PC-3 (cell line): ENCODE measurements around the gene NKAIN2. TPM values are rescaled to one million over a fixed set of nuclear protein-coding genes. Genes with fewer than 3 reads are reported as not detected.

Experiments used
- ATAC-seq: fragments of 200-7000 bp; cut with Tn5 transposase; 2 replicates; pipeline ENCODE4 v1.9.1; 2020; ENCODE audit warnings: mild to moderate bottlenecking, moderate library complexity
- BruUV-seq: library from RNA; stranded (reverse); fragments of 400-500 nt; replicated peaks from 2 replicates; lab custom pipeline; 2021; lab: Mats Ljungman, UMichigan
- CTCF ChIA-PET: fragments of 300-600 bp; sonication (Branson Sonifier 250); formaldehyde crosslinking; loops from one replicate; lab custom pipeline; 2022; ENCODE audit warnings: antibody characterized with exemption; lab: Charles Lee
- POLR2A ChIA-PET: fragments of 300-600 bp; sonication (Branson Sonifier 250); formaldehyde crosslinking; loops from one replicate; lab custom pipeline; 2022; ENCODE audit warnings: antibody characterized with exemption; ENCODE audit not compliant: unreplicated experiment; lab: Charles Lee
- DNase-seq: peaks from one replicate; pipeline ENCODE4 v3.0.0-alpha.2; 2015
- H2AFZ ChIP-seq: fragments of 300-600 bp; sonication (generic); 2 replicates; pipeline ENCODE4 v1.6.0; 2016; ENCODE audit warnings: antibody characterized with exemption, low read length
- H3F3A ChIP-seq: fragments of 300-600 bp; sonication (generic); one replicate; pipeline ENCODE4 v1.6.0; 2017; ENCODE audit warnings: antibody characterized with exemption, low read length, control low read depth, mild to moderate bottlenecking; ENCODE audit not compliant: unreplicated experiment
- H3K27ac ChIP-seq: fragments of 300-600 bp; sonication (generic); 2 replicates; pipeline ENCODE4 v1.5.1; 2016; ENCODE audit warnings: mild to moderate bottlenecking, low read length
- H3K27me3 ChIP-seq: fragments of 300-600 bp; sonication (generic); 2 replicates; pipeline ENCODE4 v1.6.1; 2016; ENCODE audit warnings: low read length, mixed read lengths
- H3K36me3 ChIP-seq: fragments of 300-600 bp; sonication (generic); 2 replicates; pipeline ENCODE4 v1.6.1; 2016; ENCODE audit warnings: low read depth, mixed run types, low read length, mixed read lengths
- H3K4me1 ChIP-seq: fragments of 300-600 bp; sonication (generic); 2 replicates; pipeline ENCODE4 v1.5.1; 2016; ENCODE audit warnings: low read length; ENCODE audit not compliant: insufficient read depth
- H3K4me2 ChIP-seq: fragments of 300-600 bp; sonication (generic); 2 replicates; pipeline ENCODE4 v1.6.0; 2016; ENCODE audit warnings: low read length
- H3K4me3 ChIP-seq: fragments of 300-600 bp; sonication (generic); 2 replicates; pipeline ENCODE4 v1.5.1; 2016; ENCODE audit warnings: mild to moderate bottlenecking, low read length, mixed read lengths
- H3K79me2 ChIP-seq: fragments of 300-600 bp; sonication (generic); 2 replicates; pipeline ENCODE4 v1.6.1; 2017; ENCODE audit warnings: low read length, mixed read lengths
- H3K9ac ChIP-seq: fragments of 300-600 bp; sonication (generic); 2 replicates; pipeline ENCODE4 v1.6.0; 2016; ENCODE audit warnings: mild to moderate bottlenecking, low read length
- H3K9me2 ChIP-seq: fragments of 300-600 bp; sonication (generic); replicated peaks from 2 replicates; pipeline ENCODE4 v1.6.1; 2016; ENCODE audit warnings: mixed run types, low read length, mixed read lengths
- H3K9me3 ChIP-seq: fragments of 300-600 bp; sonication (generic); 2 replicates; pipeline ENCODE4 v1.6.1; 2016; ENCODE audit warnings: low read length, mixed read lengths
- H4K20me1 ChIP-seq: fragments of 300-600 bp; sonication (generic); 2 replicates; pipeline ENCODE4 v1.6.1; 2016; ENCODE audit warnings: low read length, mixed read lengths
- EZH2 ChIP-seq: fragments of 300-600 bp; sonication (generic); IDR thresholded peaks from one replicate; pipeline ENCODE4 v1.6.1; 2017; ENCODE audit warnings: antibody characterized with exemption, mild to moderate bottlenecking, low read length; ENCODE audit not compliant: unreplicated experiment
- EZH2phosphoT487 ChIP-seq: fragments of 300-600 bp; sonication (generic); IDR thresholded peaks from 2 replicates; pipeline ENCODE4 v1.6.1; 2018; ENCODE audit warnings: mild to moderate bottlenecking, antibody characterized with exemption, low read length, borderline replicate concordance
- intact Hi-C: fragments of 100-400 bp; cut with micrococcal nuclease; formaldehyde crosslinking; loops from 2 replicates; pipeline ENCODE4 v1.9.0; 2023
- total RNA-seq: library from RNA; depleted of rRNA; stranded (reverse); fragments of >200 nt; gene quantifications from 2 replicates; pipeline ENCODE4 v1.2.3, GENCODE V29; 2014
- TF ChIP-seq, protein P1 (sequence below): fragments of 300-600 bp; sonication (generic); conservative IDR thresholded peaks from 2 replicates; pipeline ENCODE4 v1.5.1; 2017; ENCODE audit warnings: antibody characterized with exemption, low read depth, mild to moderate bottlenecking, low read length

The NKAIN2 gene
- total RNA-seq, 1 experiment from 2014 or later, result not detected

DNA sequence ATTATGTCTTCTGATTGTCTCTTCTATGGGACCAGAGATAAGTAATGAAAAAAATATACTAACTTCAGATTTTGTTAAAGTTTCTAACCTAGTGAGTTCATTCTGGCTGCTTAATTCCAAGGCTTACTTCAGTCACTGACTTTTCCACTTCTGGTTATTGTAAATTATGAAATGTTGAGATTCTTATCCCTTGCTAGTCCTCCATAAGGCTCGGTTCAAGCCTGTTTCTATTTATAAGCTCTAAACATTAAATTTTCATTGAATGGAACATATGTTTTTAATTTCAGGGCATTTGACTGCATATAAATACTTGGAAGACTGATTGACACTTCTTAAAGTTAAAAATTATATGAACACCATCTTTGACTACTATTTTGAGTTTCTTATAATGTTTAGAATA, 23.6 kb upstream of the NKAIN2 start:
- H3K4me1 ChIP-seq, result no peaks in the 10 kb centered on the region
- no peaks in the 10 kb centered on the region for H3K9me3 ChIP-seq
- intact Hi-C loops, result no loop called here
- no peaks in the 10 kb centered on the region for H3K79me2 ChIP-seq
- H3K4me3 ChIP-seq, result no peak overlapping the region
- CTCF ChIA-PET, result no interaction called here
- H3K36me3 ChIP-seq, result no peaks in the 10 kb centered on the region
- TF ChIP-seq EZH2phosphoT487, result no peak
- TF ChIP-seq EZH2, result no peak
- TF ChIP-seq, protein P1, sequence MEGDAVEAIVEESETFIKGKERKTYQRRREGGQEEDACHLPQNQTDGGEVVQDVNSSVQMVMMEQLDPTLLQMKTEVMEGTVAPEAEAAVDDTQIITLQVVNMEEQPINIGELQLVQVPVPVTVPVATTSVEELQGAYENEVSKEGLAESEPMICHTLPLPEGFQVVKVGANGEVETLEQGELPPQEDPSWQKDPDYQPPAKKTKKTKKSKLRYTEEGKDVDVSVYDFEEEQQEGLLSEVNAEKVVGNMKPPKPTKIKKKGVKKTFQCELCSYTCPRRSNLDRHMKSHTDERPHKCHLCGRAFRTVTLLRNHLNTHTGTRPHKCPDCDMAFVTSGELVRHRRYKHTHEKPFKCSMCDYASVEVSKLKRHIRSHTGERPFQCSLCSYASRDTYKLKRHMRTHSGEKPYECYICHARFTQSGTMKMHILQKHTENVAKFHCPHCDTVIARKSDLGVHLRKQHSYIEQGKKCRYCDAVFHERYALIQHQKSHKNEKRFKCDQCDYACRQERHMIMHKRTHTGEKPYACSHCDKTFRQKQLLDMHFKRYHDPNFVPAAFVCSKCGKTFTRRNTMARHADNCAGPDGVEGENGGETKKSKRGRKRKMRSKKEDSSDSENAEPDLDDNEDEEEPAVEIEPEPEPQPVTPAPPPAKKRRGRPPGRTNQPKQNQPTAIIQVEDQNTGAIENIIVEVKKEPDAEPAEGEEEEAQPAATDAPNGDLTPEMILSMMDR, result no peak
- no peak overlapping the region for H3K9ac ChIP-seq
- no peaks in the 10 kb centered on the region for H3K27me3 ChIP-seq
- no peak overlapping the region for H2AFZ ChIP-seq
- POLR2A ChIA-PET, result no interaction called here
- no peaks in the 10 kb centered on the region for H3F3A ChIP-seq
- no TSS peak for BruUV-seq
- no peak overlapping the region for H3K4me2 ChIP-seq
- H3K9me2 ChIP-seq, result no peaks in the 10 kb centered on the region
- no peaks in the 10 kb centered on the region for H4K20me1 ChIP-seq
- no peak for ATAC-seq
- DNase-seq, result no peak
- no peak overlapping the region for H3K27ac ChIP-seq

DNA sequence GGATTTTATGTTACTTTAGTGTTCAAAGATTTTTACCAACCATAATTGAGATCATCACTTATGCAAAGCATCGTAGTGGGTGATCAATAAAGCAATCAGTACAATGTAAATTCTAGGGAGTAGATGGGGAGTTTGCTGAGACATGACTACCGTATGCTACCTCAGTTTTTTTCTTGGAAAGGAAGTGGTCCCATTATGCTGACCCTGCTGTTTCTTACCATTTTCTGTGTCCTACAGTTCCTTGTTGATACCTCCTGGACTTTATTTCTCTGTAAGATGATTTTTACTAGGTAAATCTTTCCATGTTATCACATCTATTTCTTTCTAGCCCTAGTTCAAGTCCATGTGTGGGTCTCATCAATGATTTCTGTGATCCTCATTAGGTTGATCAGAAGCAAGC, 19.3 kb upstream of the NKAIN2 start:
- TF ChIP-seq EZH2 (no peak), EZH2phosphoT487 (no peak)
- TF ChIP-seq, protein P1, result no peak
- Histone ChIP-seq H3K27me3 (no peaks in the 10 kb centered on the region), H3K4me3 (no peak overlapping the region), H3K36me3 (no peaks in the 10 kb centered on the region), H3K4me2 (no peak overlapping the region), H3K9me2 (no peaks in the 10 kb centered on the region), H3K4me1 (no peaks in the 10 kb centered on the region), H3K27ac (no peak overlapping the region), H3K9me3 (no peaks in the 10 kb centered on the region), H3K79me2 (no peaks in the 10 kb centered on the region), H2AFZ (no peak overlapping the region), H3F3A (no peaks in the 10 kb centered on the region), H3K9ac (no peak overlapping the region), H4K20me1 (no peaks in the 10 kb centered on the region)
- no peak for ATAC-seq
- ChIA-PET CTCF (no interaction called here), POLR2A (no interaction called here)
- intact Hi-C loops, result no loop called here
- no TSS peak for BruUV-seq
- no peak for DNase-seq

GRCh38 chr6:123785039-123785438, 18.6 kb upstream of the NKAIN2 start:
- no peak for ATAC-seq
- DNase-seq, result no peak
- H3K9ac ChIP-seq, result no peak overlapping the region
- no peaks in the 10 kb centered on the region for H3K79me2 ChIP-seq
- CTCF ChIA-PET, result no interaction called here
- intact Hi-C loops, result no loop called here
- H3K4me1 ChIP-seq, result no peaks in the 10 kb centered on the region
- H3K27ac ChIP-seq, result no peak overlapping the region
- H3K9me2 ChIP-seq, result no peaks in the 10 kb centered on the region
- H3K4me2 ChIP-seq, result no peak overlapping the region
- no peaks in the 10 kb centered on the region for H4K20me1 ChIP-seq
- H3K36me3 ChIP-seq, result no peaks in the 10 kb centered on the region
- no peaks in the 10 kb centered on the region for H3F3A ChIP-seq
- POLR2A ChIA-PET, result no interaction called here
- no peak for TF ChIP-seq EZH2
- TF ChIP-seq, protein P1, result no peak
- TF ChIP-seq EZH2phosphoT487, result no peak
- H3K27me3 ChIP-seq, result no peaks in the 10 kb centered on the region
- no peaks in the 10 kb centered on the region for H3K9me3 ChIP-seq
- no TSS peak for BruUV-seq
- no peak overlapping the region for H3K4me3 ChIP-seq
- H2AFZ ChIP-seq, result no peak overlapping the region
